T-cell (primary cell): ENCODE results near the gene SIGMAR1. TPM values are rescaled to one million over a fixed set of nuclear protein-coding genes. Genes with fewer than 3 reads are reported as not detected.

Source experiments
- ATAC-seq, 4 experiments: fragments of 200-7000 bp in 3 of 4; fragments of 150-1000 bp in 1 of 4; cut with Tn5 transposase; replicated peaks in 1 of 4; 1 replicate in 3 of 4; 2 replicates in 1 of 4; pipeline ENCODE4 v1.10.0; 2021; ENCODE audit warnings: moderate library complexity in 3 of 4, mild to moderate bottlenecking in 2 of 4, moderate number of reproducible peaks in 1 of 4
- CTCF ChIA-PET, 2 donors: fragments of 300-600 bp; sonication (Branson Sonifier 250); formaldehyde crosslinking; loops; one replicate each; lab custom pipeline; 2022; ENCODE audit warnings: antibody characterized with exemption in 2 of 2; lab: Charles Lee
- POLR2A ChIA-PET, 2 donors: fragments of 300-600 bp; sonication (Branson Sonifier 250); formaldehyde crosslinking; loops; one replicate each; lab custom pipeline; 2022; ENCODE audit warnings: antibody characterized with exemption in 2 of 2; lab: Charles Lee
- DNase-seq, 35 experiments: peaks; one replicate each; pipeline versions ENCODE4 v3.0.0 to v3.0.0-alpha.2; 2013 to 2023
- H3K27ac ChIP-seq: one replicate; pipeline ENCODE4 v1.5.1; 2013; ENCODE audit warnings: low read length
- H3K27me3 ChIP-seq, 2 experiments: replicated peaks in 1 of 2; 1 replicate in 1 of 2; 2 replicates in 1 of 2; pipeline versions ENCODE4 v1.6.1 to v1.7.0; 2013; ENCODE audit warnings: low read length in 1 of 2, mixed read lengths in 1 of 2; ENCODE audit not compliant: control insufficient read depth in 2 of 2, insufficient read depth in 2 of 2; ENCODE audit errors: extremely low read depth in 1 of 2
- H3K36me3 ChIP-seq, 2 donors: 1 replicate in 1 of 2; 2 replicates in 1 of 2; pipeline versions ENCODE4 v1.6.1 to v1.7.0; 2013; ENCODE audit warnings: low read length in 1 of 2; ENCODE audit not compliant: control insufficient read depth in 2 of 2, insufficient read depth in 1 of 2; ENCODE audit errors: extremely low read depth in 1 of 2
- H3K4me1 ChIP-seq, 2 experiments: 1 replicate in 1 of 2; 2 replicates in 1 of 2; pipeline versions ENCODE4 v1.6.1 to v1.7.0; 2013; ENCODE audit warnings: low read length in 2 of 2, mixed read lengths in 1 of 2; ENCODE audit not compliant: insufficient read depth in 2 of 2, control insufficient read depth in 1 of 2; ENCODE audit errors: extremely low read depth in 1 of 2
- H3K4me3 ChIP-seq, 2 donors: 1 replicate in 1 of 2; 2 replicates in 1 of 2; pipeline versions ENCODE4 v1.5.1 to v1.7.0; 2013; ENCODE audit warnings: mild to moderate bottlenecking in 2 of 2, low read length in 1 of 2, moderate library complexity in 1 of 2; ENCODE audit not compliant: control insufficient read depth in 1 of 2; ENCODE audit errors: extremely low read depth in 1 of 2
- H3K9me3 ChIP-seq: 2 replicates; pipeline ENCODE4 v1.7.0; 2013
- H3K27ac Mint-ChIP-seq, 2 donors: one replicate each; pipeline ENCODE4 v1.8.0; 2020 to 2021; ENCODE audit warnings: mild to moderate bottlenecking in 2 of 2, mixed read lengths in 2 of 2
- H3K27me3 Mint-ChIP-seq, 2 donors: one replicate each; pipeline ENCODE4 v1.8.0; 2021 to 2022; ENCODE audit warnings: mixed read lengths in 2 of 2
- H3K36me3 Mint-ChIP-seq: one replicate; pipeline ENCODE4 v1.8.0; 2021; ENCODE audit warnings: mixed read lengths
- H3K4me1 Mint-ChIP-seq, 3 donors: one replicate each; pipeline ENCODE4 v1.8.0; 2020 to 2022; ENCODE audit warnings: mixed read lengths in 3 of 3, mild to moderate bottlenecking in 1 of 3
- H3K4me3 Mint-ChIP-seq, 3 donors: one replicate each; pipeline ENCODE4 v1.8.0; 2020 to 2022; ENCODE audit warnings: mild to moderate bottlenecking in 3 of 3, mixed read lengths in 3 of 3, moderate library complexity in 3 of 3
- H3K9me3 Mint-ChIP-seq, 3 donors: one replicate each; pipeline ENCODE4 v1.8.0; 2020 to 2022; ENCODE audit warnings: mixed read lengths in 3 of 3
- WGBS: methylation state at CpG from one replicate; pipeline ENCODE4 v1.1.5; 2013; ENCODE audit warnings: missing lambda C conversion rate; ENCODE audit not compliant: insufficient coverage; 5-methylcytosine and 5-hydroxymethylcytosine counted together
- total RNA-seq, 35 experiments: library from RNA in 6 of 35; stranded (reverse) in 6 of 35; fragments of 120-200 nt in 1 of 35; gene quantifications; one replicate each; pipeline versions ENCODE4 v1.2.1 to v1.2.4 and lab custom pipeline; 2013 to 2026

Gene SIGMAR1
- total RNA-seq, 5 donors from 2014 or later (not counting 1 experiment from before 2014, with no cell fraction given), result 27.7 to 65.9 (median 60.9) TPM

- ChIA-PET POLR2A (interaction anchor here in 1 of 2 donors (0.6 kb wide), 1 partner anchor 20 kb away, joined by 12 read pairs; no protein-coding TSS in a partner anchor), CTCF (interaction anchor here in 1 of 2 donors (1.7 kb wide), 1 partner anchor 13 kb away, joined by 6 read pairs; the partner anchor contains the start of gene GALT)
- peaks cover 15 to 19% of the 10 kb centered on the region in 2 donors for H3K36me3 ChIP-seq
- Mint-ChIP-seq H3K9me3 (no peaks in the 10 kb centered on the region), H3K4me1 (peaks cover 33 to 47% (median 45%) of the 10 kb centered on the region in 3 donors), H3K4me3 (no peak overlapping the region), H3K36me3 (peaks cover 17% of the 10 kb centered on the region), H3K27ac (peak overlapping the region in 1 of 2 donors; percentile 16), H3K27me3 (no peaks in the 10 kb centered on the region)
- H3K27ac ChIP-seq, result no peak overlapping the region
- ATAC-seq, result no peak
- no peak for DNase-seq
- no peaks in the 10 kb centered on the region for H3K27me3 ChIP-seq
- H3K4me3 ChIP-seq, result no peak overlapping the region
- H3K4me1 ChIP-seq, result peaks cover 19 to 33% of the 10 kb centered on the region in 2 experiments
- no peaks in the 10 kb centered on the region for H3K9me3 ChIP-seq
- WGBS, result 97% methylated on average over 8 of the region's 8 CpGs
Observed at GRCh38 chr9:34659592-34660253, 22.1 kb upstream of the SIGMAR1 start.

- Mint-ChIP-seq H3K4me3 (no peak overlapping the region), H3K36me3 (peaks cover 17% of the 10 kb centered on the region), H3K4me1 (peaks cover 20 to 44% (median 36%) of the 10 kb centered on the region in 3 donors), H3K9me3 (no peaks in the 10 kb centered on the region), H3K27ac (no peak overlapping the region), H3K27me3 (no peaks in the 10 kb centered on the region)
- H3K9me3 ChIP-seq, result no peaks in the 10 kb centered on the region
- POLR2A ChIA-PET, result no interaction called here
- DNase-seq, result no peak
- CTCF ChIA-PET, result no interaction called here
- H3K4me1 ChIP-seq, result peaks cover 12 to 22% of the 10 kb centered on the region in 2 experiments
- H3K27ac ChIP-seq, result no peak overlapping the region
- peaks cover 15 to 18% of the 10 kb centered on the region in 2 donors for H3K36me3 ChIP-seq
- 96% methylated on average over 13 of the region's 14 CpGs for WGBS
- no peak for ATAC-seq
- no peaks in the 10 kb centered on the region for H3K27me3 ChIP-seq
- H3K4me3 ChIP-seq, result no peak overlapping the region
Observed at GRCh38 chr9:34658461-34658860, 20.9 kb upstream of the SIGMAR1 start.

- Histone ChIP-seq H3K27me3 (no peaks in the 10 kb centered on the region), H3K4me1 (peaks cover 4 to 22% of the 10 kb centered on the region in 2 experiments), H3K36me3 (peaks cover 15 to 18% of the 10 kb centered on the region in 2 donors), H3K9me3 (no peaks in the 10 kb centered on the region), H3K27ac (no peak overlapping the region), H3K4me3 (no peak overlapping the region)
- Mint-ChIP-seq H3K9me3 (no peaks in the 10 kb centered on the region), H3K4me1 (peaks cover 19 to 44% (median 36%) of the 10 kb centered on the region in 3 donors), H3K27ac (no peak overlapping the region), H3K27me3 (no peaks in the 10 kb centered on the region), H3K36me3 (peaks cover 17% of the 10 kb centered on the region), H3K4me3 (no peak overlapping the region)
- ChIA-PET POLR2A (no interaction called here), CTCF (no interaction called here)
- DNase-seq (no peak), ATAC-seq (no peak)
- WGBS, result no CpG with 5 or more reads among the region's 5 CpGs
Observed at GRCh38 chr9:34656992-34657391, 19.4 kb upstream of the SIGMAR1 start.

- Histone ChIP-seq H3K27ac (no peak overlapping the region), H3K4me3 (no peak overlapping the region), H3K36me3 (peaks cover 8 to 25% of the 10 kb centered on the region in 2 donors), H3K9me3 (no peaks in the 10 kb centered on the region), H3K27me3 (no peaks in the 10 kb centered on the region), H3K4me1 (peaks cover 3 to 20% of the 10 kb centered on the region in 2 experiments)
- POLR2A ChIA-PET, result no interaction called here
- DNase-seq, result no peak
- Mint-ChIP-seq H3K4me1 (peaks cover 15 to 37% (median 31%) of the 10 kb centered on the region in 3 donors), H3K27me3 (no peaks in the 10 kb centered on the region), H3K27ac (peak overlapping the region in 1 of 2 donors; percentile 21), H3K36me3 (peaks cover 7% of the 10 kb centered on the region), H3K4me3 (no peak overlapping the region), H3K9me3 (no peaks in the 10 kb centered on the region)
- 95% methylated on average over 5 of the region's 5 CpGs for WGBS
- no peak for ATAC-seq
- CTCF ChIA-PET, result interaction anchor here in 1 of 2 donors (0.7 kb wide), 1 partner anchor 416 kb away, joined by 5 read pairs; no protein-coding TSS in a partner anchor
Observed at GRCh38 chr9:34655394-34655793, 17.8 kb upstream of the SIGMAR1 start.

- Histone ChIP-seq H3K4me3 (no peak overlapping the region), H3K27me3 (no peaks in the 10 kb centered on the region), H3K27ac (no peak overlapping the region), H3K9me3 (no peaks in the 10 kb centered on the region), H3K36me3 (peaks cover under 1 to 26% of the 10 kb centered on the region in 2 donors), H3K4me1 (peaks cover 3 to 20% of the 10 kb centered on the region in 2 experiments)
- ChIA-PET CTCF (interaction anchor here in 1 of 2 donors (0.6 to 0.7 kb wide), 2 partner anchors 14 to 417 kb away, joined by 4 to 5 read pairs; no protein-coding TSS in a partner anchor), POLR2A (interaction anchor here in 1 of 2 donors (0.6 kb wide), 1 partner anchor 32 kb away, joined by 10 read pairs; no protein-coding TSS in a partner anchor)
- 90% methylated on average over 2 of the region's 11 CpGs for WGBS
- no peak for ATAC-seq
- H3K9me3 Mint-ChIP-seq, result no peaks in the 10 kb centered on the region
- H3K36me3 Mint-ChIP-seq, result peaks cover 10% of the 10 kb centered on the region
- H3K4me1 Mint-ChIP-seq, result peaks cover 15 to 39% (median 34%) of the 10 kb centered on the region in 3 donors
- H3K4me3 Mint-ChIP-seq, result no peak overlapping the region
- H3K27me3 Mint-ChIP-seq, result no peaks in the 10 kb centered on the region
- H3K27ac Mint-ChIP-seq, result peak overlapping the region in 1 of 2 donors; percentile 3
- DNase-seq, result no peak
Observed at GRCh38 chr9:34654323-34655051, 16.9 kb upstream of the SIGMAR1 start.
